ENCODE data around the gene VCAN. TPM values are rescaled to one million over a fixed set of nuclear protein-coding genes. Genes with fewer than 3 reads are reported as not detected.

VCAN gene
- total RNA-seq, 6 donors from 2014 or later = 73.3 to 254 (median 121) TPM

GRCh38 chr5:83562791-83563557 lies 91.4 kb downstream of the VCAN start:
- Histone ChIP-seq H3K4me3 (no peak overlapping the region), H3K27ac (no peak overlapping the region), H3K36me3 (no peaks in the 10 kb centered on the region), H3K4me1 (peaks cover 0 to 3% (median 0%) of the 10 kb centered on the region in 4 donors), H3K9me3 (no peaks in the 10 kb centered on the region), H3K27me3 (no peaks in the 10 kb centered on the region)
- WGBS, 2 donors = 64 to 84% methylated on average over 5 of the region's 5 CpGs
- DNase-seq = no peak
- ATAC-seq (ENCODE audit: low FRiP score in 2 of 2) = peak in 1 of 2 donors; percentile 68
- TF ChIP-seq POLR2A (IDR thresholded peaks at IDR 0.05) (no peak), CTCF (IDR thresholded peaks at IDR 0.05) (no peak), POLR2AphosphoS5 (IDR thresholded peaks at IDR 0.05) (no peak), EP300 (IDR thresholded peaks at IDR 0.05) (no peak)

GRCh38 chr5:83563631-83564030 lies 92.1 kb downstream of the VCAN start:
- peaks cover 0 to 3% (median 0%) of the 10 kb centered on the region in 4 donors for H3K4me1 ChIP-seq
- no peak overlapping the region for H3K4me3 ChIP-seq
- H3K36me3 ChIP-seq = no peaks in the 10 kb centered on the region
- no peak for ATAC-seq (ENCODE audit: low FRiP score in 2 of 2)
- 56 to 57% methylated on average over 7 of the region's 7 CpGs for WGBS, 2 donors
- H3K27me3 ChIP-seq = no peaks in the 10 kb centered on the region
- H3K27ac ChIP-seq = no peak overlapping the region
- DNase-seq = no peak
- TF ChIP-seq POLR2AphosphoS5 (IDR thresholded peaks at IDR 0.05) (no peak), POLR2A (IDR thresholded peaks at IDR 0.05) (no peak), EP300 (IDR thresholded peaks at IDR 0.05) (no peak), CTCF (IDR thresholded peaks at IDR 0.05) (no peak)
- no peaks in the 10 kb centered on the region for H3K9me3 ChIP-seq

DNA sequence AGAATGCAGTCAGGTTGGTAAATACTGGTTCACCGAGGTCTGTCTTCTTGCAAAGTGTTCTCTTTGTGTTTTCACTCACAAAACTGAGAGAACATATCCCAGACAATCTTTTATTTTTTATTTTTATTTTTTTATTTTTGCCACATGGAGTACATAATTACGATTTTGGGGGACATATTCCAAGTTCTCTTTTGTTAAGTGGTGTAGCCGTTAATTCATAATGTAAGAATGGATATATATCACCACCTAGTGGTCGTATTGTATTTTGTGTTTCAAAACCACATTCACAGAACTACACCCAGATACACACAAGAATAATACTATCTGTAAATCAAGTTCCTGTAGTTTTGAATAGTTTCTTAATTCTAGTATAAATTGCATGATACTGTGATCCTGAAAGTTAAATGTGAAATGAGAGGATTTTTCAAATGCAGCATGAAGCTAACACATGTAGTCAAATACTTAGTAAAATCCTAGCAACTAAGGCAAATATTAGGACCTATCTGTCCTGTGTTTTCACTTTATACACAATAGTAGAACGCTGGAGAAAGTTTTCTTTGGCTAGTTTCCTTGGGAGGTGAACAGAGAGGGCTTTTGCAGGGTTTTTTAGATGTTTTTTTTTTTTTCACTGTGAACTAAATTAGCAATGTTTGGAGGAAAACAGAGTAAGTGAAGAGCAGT lies 92.7 kb downstream of the VCAN start:
- WGBS, 2 donors = 22% methylated on average over 5 of the region's 5 CpGs
- Histone ChIP-seq H3K27ac (no peak overlapping the region), H3K4me3 (no peak overlapping the region), H3K4me1 (peaks cover 0 to 3% (median 0%) of the 10 kb centered on the region in 4 donors), H3K27me3 (no peaks in the 10 kb centered on the region), H3K9me3 (no peaks in the 10 kb centered on the region), H3K36me3 (no peaks in the 10 kb centered on the region)
- TF ChIP-seq EP300 (IDR thresholded peaks at IDR 0.05) = no peak
- peak in 5 of 6 experiments; percentile 37 to 67 (median 55) for TF ChIP-seq CTCF (IDR thresholded peaks at IDR 0.05)
- peak in 1 of 2 donors; percentile 69 for ATAC-seq (ENCODE audit: low FRiP score in 2 of 2)
- no peak for DNase-seq

DNA sequence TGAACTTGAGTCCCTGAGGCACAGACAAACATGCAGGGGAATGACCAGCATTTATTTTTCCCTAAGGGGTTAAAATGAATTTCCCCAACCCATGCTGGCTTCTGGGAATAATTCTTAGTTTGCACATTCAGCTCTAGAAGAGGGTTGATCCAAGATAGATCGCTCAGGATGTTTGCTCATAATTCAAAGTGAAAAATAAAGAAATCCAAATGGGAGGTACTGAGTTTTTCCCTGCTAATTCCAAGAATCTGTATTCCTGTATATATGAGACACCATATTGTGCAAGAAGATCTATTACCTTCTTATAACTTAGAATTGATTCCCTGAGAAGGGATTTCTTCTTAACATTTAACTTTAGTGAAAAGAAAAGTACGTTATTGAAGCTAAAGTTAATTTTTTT lies 96.2 kb downstream of the VCAN start:
- no peaks in the 10 kb centered on the region for H3K9me3 ChIP-seq
- WGBS, 2 donors = 50 to 55% methylated on average over 2 of the region's 2 CpGs
- H3K4me1 ChIP-seq = peaks cover 0 to 3% (median 0%) of the 10 kb centered on the region in 4 donors
- TF ChIP-seq POLR2AphosphoS5 (IDR thresholded peaks at IDR 0.05) = no peak
- H3K4me3 ChIP-seq = no peak overlapping the region
- ATAC-seq (ENCODE audit: low FRiP score in 2 of 2) = peak in 1 of 2 donors; percentile 34
- H3K27me3 ChIP-seq = no peaks in the 10 kb centered on the region
- H3K27ac ChIP-seq = no peak overlapping the region
- no peaks in the 10 kb centered on the region for H3K36me3 ChIP-seq
- no peak for DNase-seq

- ATAC-seq (ENCODE audit: low FRiP score in 2 of 2) = peak in 1 of 2 donors; percentile 82
- WGBS, 2 donors = 66 to 74% methylated on average over 2 of the region's 2 CpGs
- TF ChIP-seq EP300 (IDR thresholded peaks at IDR 0.05) (no peak), POLR2AphosphoS5 (IDR thresholded peaks at IDR 0.05) (no peak), POLR2A (IDR thresholded peaks at IDR 0.05) (no peak), CTCF (IDR thresholded peaks at IDR 0.05) (no peak)
- Histone ChIP-seq H3K27ac (no peak overlapping the region), H3K4me3 (no peak overlapping the region), H3K9me3 (no peaks in the 10 kb centered on the region), H3K4me1 (peaks cover 0 to 3% (median 0%) of the 10 kb centered on the region in 4 donors), H3K36me3 (peaks cover 0 to under 1% (median 0%) of the 10 kb centered on the region in 4 donors), H3K27me3 (no peaks in the 10 kb centered on the region)
- DNase-seq = no peak
Observed at GRCh38 chr5:83568186-83568585, 96.6 kb downstream of the VCAN start.
